Measurements from ENCODE around the gene RPS27.

DNA sequence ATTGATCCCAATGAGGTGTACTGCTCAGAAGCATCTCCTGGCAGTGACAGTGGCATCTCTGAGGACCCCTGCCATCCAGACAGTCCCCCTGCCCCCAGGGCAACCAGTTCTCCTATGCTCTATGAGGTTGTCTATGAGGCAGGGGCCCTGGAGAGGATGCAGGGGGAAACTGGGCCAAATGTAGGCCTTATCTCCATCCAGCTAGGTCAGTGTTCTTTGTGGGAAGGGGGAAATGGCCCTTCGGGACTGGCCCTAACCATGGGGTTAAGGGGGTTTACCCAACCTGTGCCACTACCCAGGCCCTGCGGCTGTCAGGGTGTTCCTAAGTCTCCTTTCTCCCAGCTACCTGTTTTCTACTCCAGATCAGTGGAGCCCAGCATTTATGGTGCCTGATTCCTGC, 21.6 kb upstream of the RPS27 start:
- TF ChIP-seq, protein P1, sequence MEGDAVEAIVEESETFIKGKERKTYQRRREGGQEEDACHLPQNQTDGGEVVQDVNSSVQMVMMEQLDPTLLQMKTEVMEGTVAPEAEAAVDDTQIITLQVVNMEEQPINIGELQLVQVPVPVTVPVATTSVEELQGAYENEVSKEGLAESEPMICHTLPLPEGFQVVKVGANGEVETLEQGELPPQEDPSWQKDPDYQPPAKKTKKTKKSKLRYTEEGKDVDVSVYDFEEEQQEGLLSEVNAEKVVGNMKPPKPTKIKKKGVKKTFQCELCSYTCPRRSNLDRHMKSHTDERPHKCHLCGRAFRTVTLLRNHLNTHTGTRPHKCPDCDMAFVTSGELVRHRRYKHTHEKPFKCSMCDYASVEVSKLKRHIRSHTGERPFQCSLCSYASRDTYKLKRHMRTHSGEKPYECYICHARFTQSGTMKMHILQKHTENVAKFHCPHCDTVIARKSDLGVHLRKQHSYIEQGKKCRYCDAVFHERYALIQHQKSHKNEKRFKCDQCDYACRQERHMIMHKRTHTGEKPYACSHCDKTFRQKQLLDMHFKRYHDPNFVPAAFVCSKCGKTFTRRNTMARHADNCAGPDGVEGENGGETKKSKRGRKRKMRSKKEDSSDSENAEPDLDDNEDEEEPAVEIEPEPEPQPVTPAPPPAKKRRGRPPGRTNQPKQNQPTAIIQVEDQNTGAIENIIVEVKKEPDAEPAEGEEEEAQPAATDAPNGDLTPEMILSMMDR (CRISPR knock-in tag; IDR thresholded peaks at IDR 0.05) = no peak
- TF ChIP-seq SMAD9 (CRISPR knock-in tag; IDR thresholded peaks at IDR 0.05) (no peak), KLF6 (CRISPR knock-in tag; IDR thresholded peaks at IDR 0.05) (no peak), ADNP (CRISPR knock-in tag; IDR thresholded peaks at IDR 0.05) (no peak), ZNF564 (CRISPR knock-in tag; IDR thresholded peaks at IDR 0.05) (no peak), ZSCAN31 (CRISPR knock-in tag; IDR thresholded peaks at IDR 0.05; ENCODE audit: low read depth) (no peak), TCF12 (IDR thresholded peaks at IDR 0.05) (no peak), TCF12 (CRISPR knock-in tag; IDR thresholded peaks at IDR 0.05) (no peak), WIZ (CRISPR knock-in tag; IDR thresholded peaks at IDR 0.05) (no peak), ZNF138 (CRISPR knock-in tag; IDR thresholded peaks at IDR 0.05; ENCODE audit: low read depth) (no peak), PHF20 (CRISPR knock-in tag; IDR thresholded peaks at IDR 0.05) (no peak)
- TF ChIP-seq, protein P2, sequence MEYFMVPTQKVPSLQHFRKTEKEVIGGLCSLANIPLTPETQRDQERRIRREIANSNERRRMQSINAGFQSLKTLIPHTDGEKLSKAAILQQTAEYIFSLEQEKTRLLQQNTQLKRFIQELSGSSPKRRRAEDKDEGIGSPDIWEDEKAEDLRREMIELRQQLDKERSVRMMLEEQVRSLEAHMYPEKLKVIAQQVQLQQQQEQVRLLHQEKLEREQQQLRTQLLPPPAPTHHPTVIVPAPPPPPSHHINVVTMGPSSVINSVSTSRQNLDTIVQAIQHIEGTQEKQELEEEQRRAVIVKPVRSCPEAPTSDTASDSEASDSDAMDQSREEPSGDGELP (IDR thresholded peaks at IDR 0.05; ENCODE audit: borderline replicate concordance, low read depth) = no peak
